Stomach smooth muscle (tissue), 2 donors: ENCODE measurements around the gene IQUB.

ENCODE experiments used
- H3K27ac ChIP-seq: one replicate; pipeline ENCODE4 v1.7.0; 2013; ENCODE audit warnings: mild to moderate bottlenecking, low read length, inconsistent platforms
- H3K27me3 ChIP-seq, 2 donors: one replicate each; pipeline ENCODE4 v1.7.0; 2013; ENCODE audit warnings: low read length in 2 of 2; ENCODE audit not compliant: insufficient read depth in 2 of 2, control insufficient read depth in 1 of 2
- H3K36me3 ChIP-seq, 2 donors: one replicate each; pipeline ENCODE4 v1.7.0; 2013; ENCODE audit warnings: low read length in 2 of 2; ENCODE audit not compliant: control insufficient read depth in 2 of 2, insufficient read depth in 2 of 2
- H3K4me1 ChIP-seq: one replicate; pipeline ENCODE4 v1.7.0; 2013; ENCODE audit warnings: low read length; ENCODE audit not compliant: control insufficient read depth, insufficient read depth
- H3K4me3 ChIP-seq, 2 donors: one replicate each; pipeline ENCODE4 v1.7.0; 2013; ENCODE audit warnings: low read length in 2 of 2
- H3K9ac ChIP-seq, 2 donors: one replicate each; pipeline ENCODE4 v1.7.0; 2013; ENCODE audit warnings: low read length in 2 of 2, mild to moderate bottlenecking in 1 of 2
- H3K9me3 ChIP-seq, 2 donors: one replicate each; pipeline ENCODE4 v1.7.0; 2013; ENCODE audit warnings: low read length in 2 of 2; ENCODE audit not compliant: control insufficient read depth in 2 of 2
- donor health status: healthy.
- donor health status: Pancreatic carcinoma.

IQUB gene

DNA sequence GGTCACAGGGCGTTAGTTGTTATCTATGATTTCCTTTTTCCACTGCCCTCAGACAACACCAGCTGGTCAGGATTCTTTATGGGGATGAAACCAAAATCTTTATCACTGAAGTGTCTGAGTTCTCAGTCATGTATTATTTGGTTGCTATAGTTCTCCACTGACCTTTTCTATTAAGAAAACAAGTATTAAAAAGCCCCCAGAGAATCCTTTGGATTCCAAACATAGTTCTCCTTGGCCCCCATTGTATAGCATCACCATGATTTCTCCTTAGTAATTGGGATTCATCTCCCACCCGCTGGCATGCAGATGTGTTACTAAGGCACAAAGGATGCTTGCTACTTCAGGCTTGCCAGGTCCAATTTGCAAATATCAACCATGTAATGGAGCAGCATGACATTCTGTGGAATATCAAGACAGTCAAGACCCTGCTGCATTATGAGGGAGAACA lies 94.3 kb downstream of the IQUB start:
- Histone ChIP-seq H3K4me3 (no peak overlapping the region), H3K27me3 (no peaks in the 10 kb centered on the region), H3K27ac (no peak overlapping the region), H3K4me1 (no peaks in the 10 kb centered on the region), H3K9me3 (peaks cover 0 to 4% of the 10 kb centered on the region in 2 donors), H3K36me3 (no peaks in the 10 kb centered on the region), H3K9ac (no peak overlapping the region)

DNA sequence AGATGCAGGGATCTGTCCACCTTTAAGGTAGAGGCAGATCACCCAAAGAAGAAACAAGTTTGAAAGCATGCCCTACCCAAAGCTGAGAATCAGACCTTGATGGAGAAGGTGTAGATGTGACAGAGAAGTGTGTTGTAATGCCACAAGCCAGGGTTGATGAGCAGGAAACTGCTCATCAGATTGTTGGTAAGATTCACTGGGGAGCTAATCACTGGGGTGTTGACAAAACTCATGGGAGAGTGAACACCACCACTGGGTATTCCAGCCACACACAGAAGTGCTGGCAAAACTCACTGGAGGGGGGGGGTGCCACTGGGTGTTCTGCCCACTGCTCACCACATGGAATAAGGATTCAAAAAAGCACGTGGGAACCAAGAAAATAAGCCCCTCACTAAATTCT lies 95.2 kb downstream of the IQUB start:
- H3K27me3 ChIP-seq, result no peaks in the 10 kb centered on the region
- H3K4me3 ChIP-seq, result no peak overlapping the region
- no peak overlapping the region for H3K27ac ChIP-seq
- no peaks in the 10 kb centered on the region for H3K4me1 ChIP-seq
- no peaks in the 10 kb centered on the region for H3K36me3 ChIP-seq
- peaks cover 0 to 4% of the 10 kb centered on the region in 2 donors for H3K9me3 ChIP-seq
- H3K9ac ChIP-seq, result no peak overlapping the region

DNA sequence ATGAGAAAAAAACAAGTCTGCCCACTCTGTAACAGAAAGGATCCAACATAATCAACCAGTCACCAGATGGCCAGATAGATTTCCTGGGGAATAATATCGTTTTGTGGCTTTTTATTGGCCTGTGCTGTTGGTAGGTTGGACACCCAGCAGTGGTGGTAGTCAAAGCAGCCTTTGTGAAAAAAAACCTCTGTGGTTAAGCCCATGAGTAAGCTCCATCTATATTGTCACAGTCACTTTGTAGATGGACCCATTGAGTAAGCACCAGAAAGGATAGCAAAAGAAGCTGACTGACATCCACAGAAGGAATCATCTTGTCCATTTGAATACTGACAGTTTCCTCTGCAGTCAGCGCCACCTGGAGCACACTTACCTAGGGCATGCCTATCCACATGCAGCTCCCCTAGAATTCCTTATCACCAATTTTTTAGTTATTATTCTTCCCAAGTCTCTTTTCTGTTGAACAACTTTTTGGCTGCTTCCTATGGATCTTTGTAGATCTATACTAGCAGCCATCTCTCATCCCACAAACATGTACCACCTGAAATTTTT lies 96.9 kb downstream of the IQUB start:
- no peaks in the 10 kb centered on the region for H3K27me3 ChIP-seq
- no peaks in the 10 kb centered on the region for H3K36me3 ChIP-seq
- H3K4me1 ChIP-seq, result no peaks in the 10 kb centered on the region
- no peak overlapping the region for H3K9ac ChIP-seq
- H3K27ac ChIP-seq, result no peak overlapping the region
- H3K4me3 ChIP-seq, result no peak overlapping the region
- H3K9me3 ChIP-seq, result no peaks in the 10 kb centered on the region

GRCh38 chr7:123435080-123435700 lies 99.2 kb downstream of the IQUB start:
- no peak overlapping the region for H3K9ac ChIP-seq
- no peaks in the 10 kb centered on the region for H3K27me3 ChIP-seq

GRCh38 chr7:123433665-123434064 lies 100.7 kb downstream of the IQUB start:
- H3K27me3 ChIP-seq, result no peaks in the 10 kb centered on the region

More at GRCh38 chr7:123435080-123435700, 99.2 kb downstream of the IQUB start:
- no peaks in the 10 kb centered on the region for H3K4me1 ChIP-seq
- no peak overlapping the region for H3K4me3 ChIP-seq
- H3K27ac ChIP-seq, result no peak overlapping the region
- H3K36me3 ChIP-seq, result no peaks in the 10 kb centered on the region
- H3K9me3 ChIP-seq, result no peaks in the 10 kb centered on the region

DNA sequence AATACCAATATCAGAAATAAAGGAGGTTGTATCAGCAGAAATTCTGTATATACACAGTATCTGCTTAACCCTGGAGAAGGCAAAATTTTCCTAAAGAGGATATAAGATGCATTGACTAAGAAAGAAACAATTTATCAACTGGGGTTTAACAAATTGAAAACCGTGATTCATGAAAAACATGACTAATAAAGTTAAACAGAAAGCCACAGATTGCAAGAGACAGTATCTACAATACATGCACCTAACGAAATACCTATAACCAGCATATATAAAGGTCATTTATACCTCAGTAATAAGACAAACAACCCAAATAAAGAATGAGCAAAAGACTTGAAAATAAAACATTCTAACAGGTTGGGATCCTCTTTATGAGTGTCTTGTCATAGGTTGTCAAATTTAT lies 101.8 kb downstream of the IQUB start:
- H3K4me1 ChIP-seq, result no peaks in the 10 kb centered on the region
- no peaks in the 10 kb centered on the region for H3K27me3 ChIP-seq
- no peaks in the 10 kb centered on the region for H3K36me3 ChIP-seq
- H3K4me3 ChIP-seq, result no peak overlapping the region
- no peak overlapping the region for H3K9ac ChIP-seq
- no peak overlapping the region for H3K27ac ChIP-seq
- no peaks in the 10 kb centered on the region for H3K9me3 ChIP-seq

More at GRCh38 chr7:123433665-123434064, 100.7 kb downstream of the IQUB start:
- Histone ChIP-seq H3K9ac (no peak overlapping the region), H3K4me3 (no peak overlapping the region), H3K36me3 (no peaks in the 10 kb centered on the region), H3K4me1 (no peaks in the 10 kb centered on the region), H3K27ac (no peak overlapping the region), H3K9me3 (no peaks in the 10 kb centered on the region)

DNA sequence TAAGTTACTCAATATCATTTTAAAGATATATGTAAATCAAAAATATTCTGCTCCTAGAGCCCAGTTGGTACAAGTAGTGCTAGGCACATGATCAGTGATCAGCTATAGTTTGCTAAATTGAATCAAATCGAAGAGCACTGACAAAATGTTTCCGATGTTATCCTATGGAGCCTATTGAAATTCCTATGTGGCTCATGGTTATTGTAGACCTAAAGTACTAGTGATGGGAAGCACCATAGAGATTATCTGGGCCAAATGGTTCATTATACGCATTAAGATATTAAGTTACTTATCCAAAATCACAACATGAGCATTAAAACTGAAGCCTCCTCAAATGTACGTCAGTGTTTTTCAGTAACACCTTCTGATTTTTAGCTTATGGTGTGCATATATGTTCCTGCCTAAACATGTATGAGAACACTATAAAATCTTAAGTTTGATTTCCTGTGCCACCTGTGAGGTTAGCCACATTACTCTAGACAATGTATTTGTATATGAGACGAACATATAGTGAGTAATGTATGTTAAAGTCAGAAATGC lies 103.2 kb downstream of the IQUB start:
- H3K36me3 ChIP-seq, result no peaks in the 10 kb centered on the region
- no peak overlapping the region for H3K27ac ChIP-seq
- H3K9ac ChIP-seq, result no peak overlapping the region
- H3K27me3 ChIP-seq, result no peaks in the 10 kb centered on the region
- H3K9me3 ChIP-seq, result no peaks in the 10 kb centered on the region
- no peak overlapping the region for H3K4me3 ChIP-seq
- no peaks in the 10 kb centered on the region for H3K4me1 ChIP-seq

DNA sequence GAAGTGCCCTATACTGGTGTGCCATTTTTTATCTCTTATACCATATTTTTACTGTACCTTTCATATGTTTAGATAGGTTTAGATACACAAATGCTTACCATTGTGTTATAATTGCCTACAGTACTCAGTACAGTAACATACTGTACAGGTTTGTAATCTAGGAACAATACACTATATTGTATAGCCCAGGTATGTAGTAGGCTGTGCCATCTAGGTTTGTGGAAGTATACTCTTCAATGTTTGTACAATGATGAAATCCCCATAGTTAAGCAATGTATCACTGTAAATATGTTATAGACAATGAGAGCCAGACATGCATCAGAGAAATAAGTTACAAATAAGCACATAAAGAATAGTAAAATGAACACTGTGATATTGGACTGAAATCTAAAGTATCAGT lies 109.1 kb downstream of the IQUB start:
- no peak overlapping the region for H3K9ac ChIP-seq
- no peak overlapping the region for H3K27ac ChIP-seq
- no peaks in the 10 kb centered on the region for H3K27me3 ChIP-seq
- H3K4me3 ChIP-seq, result no peak overlapping the region
- no peaks in the 10 kb centered on the region for H3K36me3 ChIP-seq
- no peaks in the 10 kb centered on the region for H3K4me1 ChIP-seq
- H3K9me3 ChIP-seq, result no peaks in the 10 kb centered on the region

DNA sequence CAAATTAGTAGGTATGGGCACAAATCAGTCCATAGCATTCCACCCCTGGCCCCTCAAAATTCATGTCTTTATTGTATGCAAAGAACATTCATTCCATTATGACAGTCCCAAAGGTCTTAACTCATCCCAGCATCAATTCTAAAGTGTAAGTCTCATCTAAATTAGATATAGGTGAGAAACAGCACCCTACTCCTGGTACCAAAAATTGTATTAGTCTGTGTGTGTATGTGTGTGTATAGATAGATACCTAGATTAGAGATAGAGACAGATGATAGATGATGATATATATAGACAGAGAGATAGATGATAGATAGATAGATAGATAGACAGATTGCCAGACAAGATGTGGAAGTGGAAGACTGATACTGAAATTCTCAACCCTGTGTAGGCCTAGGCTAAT lies 109.9 kb downstream of the IQUB start:
- Histone ChIP-seq H3K4me1 (no peaks in the 10 kb centered on the region), H3K27ac (no peak overlapping the region), H3K27me3 (no peaks in the 10 kb centered on the region), H3K9me3 (no peaks in the 10 kb centered on the region), H3K4me3 (no peak overlapping the region), H3K36me3 (no peaks in the 10 kb centered on the region), H3K9ac (no peak overlapping the region)

DNA sequence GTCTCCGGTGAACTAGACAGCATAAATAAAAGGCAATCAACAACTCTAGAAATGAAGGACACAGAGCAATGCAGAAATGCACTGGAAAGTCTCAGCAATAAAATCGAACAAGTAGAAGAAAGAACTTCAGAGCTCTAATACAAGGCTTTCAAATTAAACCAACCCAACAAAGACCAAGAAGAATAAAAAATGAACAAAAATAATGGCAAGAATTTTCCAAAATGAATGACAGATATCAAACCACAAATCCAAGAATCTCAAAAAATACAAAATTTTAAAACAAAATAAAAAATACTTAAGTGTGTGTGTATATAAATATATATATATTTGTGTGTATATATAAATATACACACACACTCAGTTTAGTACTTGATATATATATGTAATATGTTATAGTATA lies 110.8 kb downstream of the IQUB start:
- Histone ChIP-seq H3K27ac (no peak overlapping the region), H3K27me3 (no peaks in the 10 kb centered on the region), H3K4me1 (no peaks in the 10 kb centered on the region), H3K4me3 (no peak overlapping the region), H3K9ac (no peak overlapping the region), H3K36me3 (no peaks in the 10 kb centered on the region), H3K9me3 (no peaks in the 10 kb centered on the region)

DNA sequence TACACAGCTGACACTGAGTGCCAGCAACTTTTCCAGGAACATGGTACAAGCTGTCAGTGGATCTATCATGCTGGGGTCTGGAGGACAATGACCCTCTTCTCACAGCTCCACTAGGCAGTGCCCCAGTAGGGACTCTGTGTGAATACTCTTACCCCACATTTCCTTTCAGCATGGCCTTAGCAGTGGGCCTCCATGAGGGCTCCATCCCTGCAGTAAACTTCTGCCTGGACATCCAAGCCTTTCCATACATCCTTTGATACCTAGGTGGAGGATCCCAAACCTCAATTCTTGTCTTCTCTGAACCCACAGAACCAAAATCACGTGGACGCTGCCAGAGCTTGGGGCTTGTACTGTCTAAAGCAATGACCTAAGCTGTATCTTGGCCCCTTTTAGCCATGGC lies 116.8 kb downstream of the IQUB start:
- Histone ChIP-seq H3K9ac (no peak overlapping the region), H3K36me3 (no peaks in the 10 kb centered on the region), H3K9me3 (no peaks in the 10 kb centered on the region), H3K4me1 (no peaks in the 10 kb centered on the region), H3K27me3 (no peaks in the 10 kb centered on the region), H3K27ac (no peak overlapping the region), H3K4me3 (no peak overlapping the region)
